Left ventricle myocardium superior (tissue), 1 donor: ENCODE results near the gene BTAF1. TPM values are rescaled to one million over a fixed set of nuclear protein-coding genes. Genes with fewer than 3 reads are reported as not detected.

Experiments
- total RNA-seq: library from RNA; stranded (reverse); fragmentation: NEBNext Ultra II Directional; extraction: Animal tissue kit (Norgen Biotek cat#: 25700); gene quantifications from one replicate; pipeline ENCODE4 v1.2.1, GENCODE V29; 2021
- donor health status: DM: no; HTN: yes; CAD: no; lungs with severe emphysema.

BTAF1 gene
- total RNA-seq, 1 donor from 2014 or later = 13.1 TPM

Other genes starting within 250 kb of the BTAF1 start
- 15.3 TPM for gene TNKS2, start 125.3 kb upstream of the BTAF1 start, total RNA-seq
- 0.27 TPM for gene FGFBP3, start 14.3 kb upstream of the BTAF1 start, total RNA-seq